OCI-LY7 (cell line): ENCODE measurements around the gene MOV10. TPM values are rescaled to one million over a fixed set of nuclear protein-coding genes. Genes with fewer than 3 reads are reported as not detected.

Source experiments
- BruUV-seq: library from RNA; stranded (reverse); fragments of 400-500 nt; replicated peaks from 2 replicates; lab custom pipeline; 2021; lab: Mats Ljungman, UMichigan
- CTCF ChIA-PET: fragments of 300-600 bp; sonication (Branson Sonifier 250); formaldehyde crosslinking; loops from one replicate; lab custom pipeline; 2022; ENCODE audit warnings: antibody characterized with exemption; ENCODE audit not compliant: unreplicated experiment; lab: Charles Lee
- POLR2A ChIA-PET: fragments of 300-600 bp; sonication (Branson Sonifier 250); formaldehyde crosslinking; loops from one replicate; lab custom pipeline; 2022; ENCODE audit warnings: antibody characterized with exemption; lab: Charles Lee
- DNase-seq: peaks from one replicate; pipeline ENCODE4 v3.0.0-alpha.2; 2015; ENCODE audit warnings: low spot score
- H2AFZ ChIP-seq: fragments of 200-600 bp; sonication (generic), shearing (Covaris generic); 2 replicates; pipeline ENCODE4 v1.6.1; 2014; ENCODE audit warnings: mild to moderate bottlenecking, antibody characterized with exemption, low read length, moderate library complexity
- H3K27ac ChIP-seq: fragments of 200-600 bp; sonication (generic); 2 replicates; pipeline ENCODE4 v1.5.1; 2014; ENCODE audit warnings: mixed run types, low read depth, mild to moderate bottlenecking, moderate library complexity, low read length, inconsistent platforms; ENCODE audit not compliant: poor library complexity, severe bottlenecking
- H3K36me3 ChIP-seq: fragments of 200-600 bp; sonication (generic); 2 replicates; pipeline ENCODE4 v1.6.1; 2014; ENCODE audit warnings: mild to moderate bottlenecking, antibody characterized with exemption, low read length, moderate library complexity, mixed read lengths; ENCODE audit not compliant: insufficient read depth
- H3K4me1 ChIP-seq: fragments of 200-600 bp; sonication (generic); 2 replicates; pipeline ENCODE4 v1.5.1; 2014; ENCODE audit warnings: mild to moderate bottlenecking, low read length; ENCODE audit not compliant: insufficient read depth, poor library complexity, severe bottlenecking
- H3K4me2 ChIP-seq: fragments of 200-600 bp; sonication (generic); 2 replicates; pipeline ENCODE4 v1.6.1; 2014; ENCODE audit warnings: mild to moderate bottlenecking, low read length
- H3K4me3 ChIP-seq: fragments of 200-600 bp; sonication (generic); 2 replicates; pipeline ENCODE4 v1.5.1; 2014; ENCODE audit warnings: mild to moderate bottlenecking, low read depth, low read length; ENCODE audit not compliant: poor library complexity, severe bottlenecking
- H3K79me2 ChIP-seq: fragments of 200-600 bp; sonication (generic); 2 replicates; pipeline ENCODE4 v1.6.1; 2016; ENCODE audit warnings: low read depth, mild to moderate bottlenecking, low read length, moderate library complexity, mixed read lengths; ENCODE audit not compliant: insufficient read depth
- H3K9me2 ChIP-seq: fragments of 200-600 bp; sonication (generic); 2 replicates; pipeline ENCODE4 v1.6.1; 2016; ENCODE audit warnings: mild to moderate bottlenecking, low read length, mixed read lengths; ENCODE audit not compliant: insufficient read depth
- H3K9me3 ChIP-seq: fragments of 200-600 bp; sonication (generic); 2 replicates; pipeline ENCODE4 v1.6.1; 2014; ENCODE audit warnings: mild to moderate bottlenecking, mixed run types, low read length, mixed read lengths
- H4K20me1 ChIP-seq: fragments of 200-600 bp; sonication (generic); 2 replicates; pipeline ENCODE4 v1.6.1; 2014; ENCODE audit warnings: mild to moderate bottlenecking, antibody characterized with exemption, low read length, moderate library complexity, mixed read lengths; ENCODE audit not compliant: insufficient read depth
- EZH2phosphoT487 ChIP-seq: fragments of 200-600 bp; sonication (generic); IDR thresholded peaks from 2 replicates; pipeline ENCODE4 v1.6.1; 2018; ENCODE audit warnings: low read depth, borderline replicate concordance, mild to moderate bottlenecking, mixed run types, antibody characterized with exemption, low read length, moderate library complexity, mixed read lengths
- intact Hi-C: fragments of 100-400 bp; cut with micrococcal nuclease; formaldehyde crosslinking; loops from one replicate; pipeline ENCODE4 v1.10.0; 2022; ENCODE audit not compliant: unreplicated experiment
- total RNA-seq, 2 experiments: library from RNA; depleted of rRNA in 1 of 2; stranded (reverse); fragments of >200 nt in 1 of 2; shearing (Covaris generic) in 1 of 2; gene quantifications; 2 replicates each; pipeline ENCODE4 v1.2.3, GENCODE V29; 2014 to 2022
- TF ChIP-seq, protein P1 (sequence below): fragments of 200-600 bp; sonication (generic); conservative IDR thresholded peaks from 2 replicates; pipeline ENCODE4 v1.5.1; 2014; ENCODE audit warnings: mild to moderate bottlenecking, antibody characterized with exemption, low read length, moderate library complexity, mixed read lengths

The MOV10 gene
- total RNA-seq, 2 experiments from 2014 or later, result 28.2 to 32.4 TPM

DNA sequence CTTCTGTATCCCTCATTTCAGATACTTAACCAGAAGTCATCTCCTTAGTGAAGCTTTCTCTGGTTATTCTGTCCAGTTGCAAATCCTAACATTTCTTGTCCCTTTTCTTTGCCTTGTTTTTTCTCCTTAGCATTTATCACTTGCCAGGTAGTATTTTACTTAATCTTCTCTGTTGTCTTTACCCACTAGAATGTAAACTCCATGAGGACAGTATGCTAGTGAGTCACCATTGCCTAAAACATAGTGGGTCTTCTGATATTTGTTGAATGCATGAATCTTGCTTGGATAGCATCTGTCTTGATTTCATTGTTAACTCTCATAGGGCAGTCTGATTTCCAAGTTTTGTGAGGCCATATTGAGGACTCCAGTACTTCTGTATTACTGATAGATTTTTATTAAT, 45.2 kb upstream of the MOV10 start:
- no peaks in the 10 kb centered on the region for H3K9me3 ChIP-seq
- H3K9me2 ChIP-seq, result no peaks in the 10 kb centered on the region
- no peak overlapping the region for H2AFZ ChIP-seq
- no peak overlapping the region for H3K4me3 ChIP-seq
- no peak for TF ChIP-seq EZH2phosphoT487
- TF ChIP-seq, protein P1, sequence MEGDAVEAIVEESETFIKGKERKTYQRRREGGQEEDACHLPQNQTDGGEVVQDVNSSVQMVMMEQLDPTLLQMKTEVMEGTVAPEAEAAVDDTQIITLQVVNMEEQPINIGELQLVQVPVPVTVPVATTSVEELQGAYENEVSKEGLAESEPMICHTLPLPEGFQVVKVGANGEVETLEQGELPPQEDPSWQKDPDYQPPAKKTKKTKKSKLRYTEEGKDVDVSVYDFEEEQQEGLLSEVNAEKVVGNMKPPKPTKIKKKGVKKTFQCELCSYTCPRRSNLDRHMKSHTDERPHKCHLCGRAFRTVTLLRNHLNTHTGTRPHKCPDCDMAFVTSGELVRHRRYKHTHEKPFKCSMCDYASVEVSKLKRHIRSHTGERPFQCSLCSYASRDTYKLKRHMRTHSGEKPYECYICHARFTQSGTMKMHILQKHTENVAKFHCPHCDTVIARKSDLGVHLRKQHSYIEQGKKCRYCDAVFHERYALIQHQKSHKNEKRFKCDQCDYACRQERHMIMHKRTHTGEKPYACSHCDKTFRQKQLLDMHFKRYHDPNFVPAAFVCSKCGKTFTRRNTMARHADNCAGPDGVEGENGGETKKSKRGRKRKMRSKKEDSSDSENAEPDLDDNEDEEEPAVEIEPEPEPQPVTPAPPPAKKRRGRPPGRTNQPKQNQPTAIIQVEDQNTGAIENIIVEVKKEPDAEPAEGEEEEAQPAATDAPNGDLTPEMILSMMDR, result no peak
- no peak overlapping the region for H3K27ac ChIP-seq
- H3K79me2 ChIP-seq, result peaks cover 100% of the 10 kb centered on the region
- DNase-seq, result no peak
- peaks cover 74% of the 10 kb centered on the region for H4K20me1 ChIP-seq
- intact Hi-C loops, result loop anchor here (10.0 kb wide), 1 partner anchor 326 kb away; the partner anchor contains the start of gene SLC16A1
- H3K4me2 ChIP-seq, result no peak overlapping the region
- peaks cover 90% of the 10 kb centered on the region for H3K36me3 ChIP-seq
- ChIA-PET POLR2A (interaction anchor here (0.6 to 2.3 kb wide), 2 partner anchors 9 to 18 kb away, joined by 3 to 6 read pairs; no protein-coding TSS in a partner anchor), CTCF (no interaction called here)
- peaks cover 46% of the 10 kb centered on the region for H3K4me1 ChIP-seq
- BruUV-seq, result no TSS peak

DNA sequence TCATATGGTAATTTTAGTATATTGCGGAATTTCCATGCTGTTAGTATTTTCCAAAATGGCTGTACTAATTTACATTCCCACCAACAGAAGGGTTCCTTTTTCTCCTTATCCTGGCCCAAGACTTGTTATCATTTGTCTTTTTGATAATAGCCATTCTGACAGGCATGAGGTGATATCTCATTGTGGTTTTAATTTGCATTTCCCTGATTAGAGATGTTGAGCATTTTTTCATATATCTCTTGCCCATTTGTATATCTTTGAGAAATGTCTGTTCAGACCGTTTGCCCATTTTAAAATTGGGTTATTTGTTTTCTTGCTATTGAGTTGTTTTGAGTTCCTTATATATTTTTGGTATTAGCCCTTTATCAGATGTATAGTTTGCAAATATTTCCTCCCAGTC, 40.8 kb upstream of the MOV10 start:
- H3K4me1 ChIP-seq, result peaks cover 34% of the 10 kb centered on the region
- intact Hi-C loops, result no loop called here
- no peaks in the 10 kb centered on the region for H3K9me3 ChIP-seq
- DNase-seq, result no peak
- H3K4me3 ChIP-seq, result no peak overlapping the region
- no peak overlapping the region for H2AFZ ChIP-seq
- H3K27ac ChIP-seq, result no peak overlapping the region
- H3K36me3 ChIP-seq, result peaks cover 93% of the 10 kb centered on the region
- ChIA-PET CTCF (no interaction called here), POLR2A (no interaction called here)
- TF ChIP-seq EZH2phosphoT487, result no peak
- TF ChIP-seq, protein P1, result no peak
- BruUV-seq, result no TSS peak
- peaks cover 65% of the 10 kb centered on the region for H4K20me1 ChIP-seq
- H3K9me2 ChIP-seq, result no peaks in the 10 kb centered on the region
- peaks cover 100% of the 10 kb centered on the region for H3K79me2 ChIP-seq
- no peak overlapping the region for H3K4me2 ChIP-seq

DNA sequence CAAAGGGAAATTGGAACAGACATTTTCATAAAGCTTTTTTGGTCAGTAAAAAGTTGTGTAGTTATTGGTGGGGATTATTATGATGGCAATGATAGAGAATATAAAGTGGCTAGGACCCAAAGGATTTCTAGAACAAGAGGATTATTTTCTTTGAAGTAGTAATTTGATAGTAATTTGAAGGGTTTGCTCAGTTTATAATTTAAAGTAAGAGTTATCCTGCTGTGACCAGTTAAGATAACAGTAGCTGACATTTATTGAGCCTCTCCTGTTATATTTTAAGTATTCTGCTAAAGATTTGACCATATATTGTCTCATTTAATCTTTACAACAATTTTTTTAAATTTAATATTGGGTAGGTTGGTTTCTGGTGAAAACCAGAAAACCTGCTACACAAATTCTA, 40.1 kb upstream of the MOV10 start:
- Histone ChIP-seq H3K4me2 (no peak overlapping the region), H3K9me2 (no peaks in the 10 kb centered on the region), H3K4me1 (peaks cover 31% of the 10 kb centered on the region), H3K9me3 (peaks cover 4% of the 10 kb centered on the region; the same call in 1 of the 2 replicates), H3K36me3 (peaks cover 90% of the 10 kb centered on the region), H3K4me3 (no peak overlapping the region), H3K27ac (no peak overlapping the region), H4K20me1 (peaks cover 58% of the 10 kb centered on the region), H2AFZ (no peak overlapping the region), H3K79me2 (peaks cover 100% of the 10 kb centered on the region)
- POLR2A ChIA-PET, result interaction anchor here (1.4 to 2.3 kb wide), 2 partner anchors 9 to 22 kb away, joined by 5 read pairs; no protein-coding TSS in a partner anchor
- no TSS peak for BruUV-seq
- intact Hi-C loops, result no loop called here
- CTCF ChIA-PET, result no interaction called here
- no peak for DNase-seq
- no peak for TF ChIP-seq EZH2phosphoT487
- TF ChIP-seq, protein P1, result no peak
